Measurements from ENCODE around the gene OVCA2.

The OVCA2 gene

DNA sequence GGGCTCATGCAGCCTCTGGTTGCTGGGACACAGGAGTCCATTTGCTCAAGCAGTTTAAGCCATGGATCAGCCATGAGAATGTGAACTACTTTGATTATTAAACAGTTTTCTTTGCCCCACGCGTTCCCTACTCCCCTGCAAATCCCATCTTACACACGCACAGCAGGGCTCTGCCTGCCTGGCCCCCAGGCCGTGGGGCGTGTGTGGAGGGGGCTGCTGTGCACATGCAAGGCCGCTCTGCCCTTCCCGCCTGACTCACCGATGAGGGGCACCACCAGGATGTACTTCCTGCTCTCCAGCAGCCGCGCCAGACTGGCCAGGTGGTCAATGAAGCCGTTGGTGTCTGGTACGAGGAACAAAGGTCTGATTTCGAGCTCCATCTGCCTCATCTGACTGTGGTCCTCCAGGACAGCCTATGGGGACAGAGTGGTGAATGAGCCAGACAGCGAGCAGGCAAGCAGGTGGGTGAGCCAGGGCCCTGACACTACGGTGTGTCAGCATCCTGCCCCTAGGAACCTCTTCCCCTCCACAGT, 26.8 kb downstream of the OVCA2 start:
- H3K27ac ChIP-seq, result peak overlapping the region; percentile 89
- in situ Hi-C loops (cut with HindIII; ENCODE audit: low pct_ligation_motif_present, low sequenced_read_pairs), result no loop called here
- no peak for DNase-seq
- TF ChIP-seq, protein P1, sequence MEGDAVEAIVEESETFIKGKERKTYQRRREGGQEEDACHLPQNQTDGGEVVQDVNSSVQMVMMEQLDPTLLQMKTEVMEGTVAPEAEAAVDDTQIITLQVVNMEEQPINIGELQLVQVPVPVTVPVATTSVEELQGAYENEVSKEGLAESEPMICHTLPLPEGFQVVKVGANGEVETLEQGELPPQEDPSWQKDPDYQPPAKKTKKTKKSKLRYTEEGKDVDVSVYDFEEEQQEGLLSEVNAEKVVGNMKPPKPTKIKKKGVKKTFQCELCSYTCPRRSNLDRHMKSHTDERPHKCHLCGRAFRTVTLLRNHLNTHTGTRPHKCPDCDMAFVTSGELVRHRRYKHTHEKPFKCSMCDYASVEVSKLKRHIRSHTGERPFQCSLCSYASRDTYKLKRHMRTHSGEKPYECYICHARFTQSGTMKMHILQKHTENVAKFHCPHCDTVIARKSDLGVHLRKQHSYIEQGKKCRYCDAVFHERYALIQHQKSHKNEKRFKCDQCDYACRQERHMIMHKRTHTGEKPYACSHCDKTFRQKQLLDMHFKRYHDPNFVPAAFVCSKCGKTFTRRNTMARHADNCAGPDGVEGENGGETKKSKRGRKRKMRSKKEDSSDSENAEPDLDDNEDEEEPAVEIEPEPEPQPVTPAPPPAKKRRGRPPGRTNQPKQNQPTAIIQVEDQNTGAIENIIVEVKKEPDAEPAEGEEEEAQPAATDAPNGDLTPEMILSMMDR (IDR thresholded peaks at IDR 0.05; ENCODE audit: low read depth, low read length, missing control alignments), result no peak
- no peaks in the 10 kb centered on the region for H3K27me3 ChIP-seq (replicated peaks)
- no peak overlapping the region for H3K4me3 ChIP-seq (ENCODE audit: low read depth, low read length)
- peaks cover 35% of the 10 kb centered on the region for H3K36me3 ChIP-seq (replicated peaks)

DNA sequence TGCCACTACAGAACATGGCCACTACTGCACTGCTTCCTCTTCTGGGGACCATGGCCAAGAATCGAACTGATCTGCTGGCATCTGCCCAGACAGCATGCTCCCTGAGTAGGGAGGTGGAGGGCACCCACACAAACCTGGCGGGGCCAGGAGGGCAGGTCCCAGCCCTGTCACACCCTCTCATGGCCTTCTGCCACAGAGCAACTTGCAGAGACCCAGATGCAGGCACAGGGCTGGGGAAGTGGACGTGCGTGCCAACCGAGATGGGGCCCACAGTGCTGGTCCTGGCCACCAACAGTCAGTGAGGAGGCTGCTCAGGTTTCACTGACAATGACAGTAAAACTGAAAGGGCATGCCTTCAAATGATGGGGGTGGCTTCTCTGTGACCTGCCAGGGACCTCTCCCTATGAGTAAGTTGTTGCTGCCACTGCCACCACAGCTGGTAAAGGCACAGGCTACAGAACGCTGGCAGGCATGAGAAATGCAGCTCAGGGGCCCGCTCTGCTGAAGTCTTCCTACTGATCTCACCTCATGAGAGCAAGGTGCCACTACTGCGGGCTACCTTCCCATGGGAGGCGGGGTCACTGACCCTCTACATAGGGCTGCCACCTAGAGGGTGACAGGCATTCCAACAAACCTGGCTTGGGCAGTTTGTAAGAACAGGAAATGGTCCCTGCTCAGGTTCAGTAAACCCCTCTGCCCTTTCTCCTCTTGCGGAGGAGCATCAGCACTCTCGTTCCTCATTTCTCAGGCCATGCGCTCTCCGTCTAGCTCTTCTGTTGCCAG, 28.6 kb downstream of the OVCA2 start:
- H3K36me3 ChIP-seq (replicated peaks), result peaks cover 20% of the 10 kb centered on the region
- in situ Hi-C loops (cut with HindIII; ENCODE audit: low pct_ligation_motif_present, low sequenced_read_pairs), result no loop called here
- DNase-seq, result no peak

DNA sequence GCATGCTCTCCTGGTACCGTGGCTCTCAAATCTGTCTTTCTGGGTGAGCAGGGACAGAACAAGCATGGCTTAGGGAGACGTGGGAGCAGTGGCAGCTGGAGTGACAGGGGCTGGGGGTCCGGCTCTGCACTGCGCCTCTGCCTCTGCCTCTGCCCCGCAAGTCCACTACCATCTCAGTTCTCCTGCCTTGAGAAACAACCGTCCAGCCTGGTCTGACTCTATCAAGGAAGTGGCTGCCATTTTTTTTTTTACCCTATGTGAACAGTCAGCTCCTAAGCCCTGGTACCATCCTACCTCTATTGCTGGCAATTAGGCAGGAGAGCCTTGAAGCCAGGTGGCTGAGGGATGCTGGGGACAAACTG, 29.2 kb downstream of the OVCA2 start:
- Histone ChIP-seq H3K4me3 (ENCODE audit: low read depth, low read length) (no peak overlapping the region), H3K36me3 (replicated peaks) (peaks cover 15% of the 10 kb centered on the region), H3K27ac (peak overlapping the region; percentile 87), H3K27me3 (replicated peaks) (no peaks in the 10 kb centered on the region)
- no peak for DNase-seq
- TF ChIP-seq, protein P1 (IDR thresholded peaks at IDR 0.05; ENCODE audit: low read depth, low read length, missing control alignments), result no peak
- in situ Hi-C loops (cut with HindIII; ENCODE audit: low pct_ligation_motif_present, low sequenced_read_pairs), result no loop called here

More for the DNA sequence above, 28.6 kb downstream of the OVCA2 start:
- TF ChIP-seq, protein P1 (IDR thresholded peaks at IDR 0.05; ENCODE audit: low read depth, low read length, missing control alignments), result no peak
- no peak overlapping the region for H3K4me3 ChIP-seq (ENCODE audit: low read depth, low read length)
- H3K27me3 ChIP-seq (replicated peaks), result no peaks in the 10 kb centered on the region
- peak overlapping the region; percentile 87 for H3K27ac ChIP-seq

DNA sequence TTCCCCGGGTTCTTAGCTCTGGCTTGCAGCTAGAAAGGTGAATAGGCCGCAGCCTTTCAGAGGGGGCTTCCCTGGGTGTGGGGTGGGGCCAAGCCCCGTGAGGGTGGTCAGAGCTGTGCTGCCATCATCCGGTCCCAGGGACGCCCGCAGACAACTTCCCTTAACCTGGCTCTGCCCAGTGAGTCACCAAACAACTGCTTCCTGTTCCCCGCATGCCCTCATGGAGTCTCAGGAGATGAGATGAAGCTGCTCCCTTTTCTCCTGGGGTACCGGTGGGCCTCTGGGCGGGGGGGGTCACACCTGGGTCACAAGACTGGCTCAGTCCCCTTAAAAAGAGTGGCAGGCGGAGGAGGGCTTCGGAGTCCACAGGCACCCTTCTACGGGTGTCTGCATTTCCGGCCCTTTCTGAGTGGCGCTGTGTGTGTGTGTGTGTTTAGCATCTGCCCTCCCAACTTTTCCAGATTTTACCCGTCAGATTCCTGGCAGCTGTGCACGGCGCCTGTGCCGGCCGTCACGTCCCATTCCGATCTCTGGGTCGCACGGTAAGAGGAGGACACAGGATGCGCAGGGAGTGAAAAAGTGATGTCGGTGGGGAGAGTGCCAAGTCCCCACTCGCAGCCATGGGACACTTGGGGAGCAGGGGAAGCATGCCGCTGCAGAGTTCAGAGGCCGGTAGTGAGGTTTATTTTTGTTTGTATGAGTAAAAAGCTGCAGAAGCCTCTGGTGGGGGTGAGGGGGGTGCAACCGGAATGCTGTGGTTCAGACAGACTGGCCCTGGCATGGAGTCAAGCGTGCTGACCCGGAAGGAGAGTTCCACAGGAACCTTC, 29.8 kb downstream of the OVCA2 start:
- in situ Hi-C loops (cut with HindIII; ENCODE audit: low pct_ligation_motif_present, low sequenced_read_pairs), result no loop called here
- TF ChIP-seq, protein P1 (IDR thresholded peaks at IDR 0.05; ENCODE audit: low read depth, low read length, missing control alignments), result peak; percentile 4
- Histone ChIP-seq H3K27me3 (replicated peaks) (no peaks in the 10 kb centered on the region), H3K27ac (peak overlapping the region; percentile 87), H3K4me3 (ENCODE audit: low read depth, low read length) (no peak overlapping the region), H3K36me3 (replicated peaks) (peaks cover 14% of the 10 kb centered on the region)
- peak; percentile 80 for DNase-seq

DNA sequence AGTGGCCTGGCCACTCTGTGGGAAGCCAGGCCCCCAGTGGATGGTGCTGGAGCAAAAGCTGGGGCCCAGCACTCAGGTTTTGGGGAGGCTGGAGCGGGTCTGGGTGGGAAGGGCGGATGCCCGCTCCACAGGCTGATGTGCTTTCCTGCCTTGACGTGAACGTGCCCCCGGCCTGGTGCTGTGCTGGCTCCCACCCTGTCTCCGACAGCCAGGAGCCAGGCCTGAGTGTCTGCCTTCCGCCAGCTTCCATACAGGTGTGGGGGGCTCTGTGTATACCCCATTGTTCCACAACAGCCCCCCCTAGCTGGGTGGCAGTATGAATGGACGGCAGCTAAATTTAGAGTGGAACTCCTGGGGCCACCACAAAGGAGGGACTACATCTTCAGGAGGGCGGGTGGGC, 33.1 kb downstream of the OVCA2 start:
- no peak overlapping the region for H3K4me3 ChIP-seq (ENCODE audit: low read depth, low read length)
- no peak overlapping the region for H3K27ac ChIP-seq
- H3K27me3 ChIP-seq (replicated peaks), result no peaks in the 10 kb centered on the region
- in situ Hi-C loops (cut with HindIII; ENCODE audit: low pct_ligation_motif_present, low sequenced_read_pairs), result no loop called here
- TF ChIP-seq, protein P1 (IDR thresholded peaks at IDR 0.05; ENCODE audit: low read depth, low read length, missing control alignments), result no peak
- no peak for DNase-seq
- H3K36me3 ChIP-seq (replicated peaks), result peaks cover 25% of the 10 kb centered on the region

Data from brain microvascular endothelial cell (primary cell).